AG08396 (cell line): ENCODE measurements around the gene LRRC4C.
"Not testable (repeated sequence)": the region's sequence is repeated elsewhere in the genome, so short reads cannot be mapped to it uniquely, and the experiment has no call there.

Source experiments
- DNase-seq: peaks from one replicate; pipeline ENCODE4 v3.0.0; 2012; ENCODE audit warnings: low spot score, mixed read lengths

Gene LRRC4C

DNA sequence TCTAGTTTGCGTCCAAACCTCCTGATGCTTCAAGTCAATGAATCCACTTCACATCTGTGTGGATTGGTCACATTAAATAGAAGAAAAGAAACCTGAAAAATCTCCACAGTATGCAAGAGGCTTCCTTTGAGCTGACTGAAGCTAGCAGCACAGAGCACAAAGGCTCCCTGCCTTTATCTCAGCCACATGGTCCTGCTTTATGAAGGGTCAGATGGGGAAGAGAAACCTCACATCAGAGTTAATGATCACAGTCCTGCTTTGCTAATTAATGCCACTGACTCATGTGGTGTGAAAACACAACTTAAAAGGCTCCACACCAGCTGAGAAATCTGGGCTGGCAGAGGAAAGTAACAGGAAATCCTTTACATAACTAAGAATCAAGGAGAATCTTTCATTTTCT is 1291.0 kb downstream of the LRRC4C start:
- no peak for DNase-seq

DNA sequence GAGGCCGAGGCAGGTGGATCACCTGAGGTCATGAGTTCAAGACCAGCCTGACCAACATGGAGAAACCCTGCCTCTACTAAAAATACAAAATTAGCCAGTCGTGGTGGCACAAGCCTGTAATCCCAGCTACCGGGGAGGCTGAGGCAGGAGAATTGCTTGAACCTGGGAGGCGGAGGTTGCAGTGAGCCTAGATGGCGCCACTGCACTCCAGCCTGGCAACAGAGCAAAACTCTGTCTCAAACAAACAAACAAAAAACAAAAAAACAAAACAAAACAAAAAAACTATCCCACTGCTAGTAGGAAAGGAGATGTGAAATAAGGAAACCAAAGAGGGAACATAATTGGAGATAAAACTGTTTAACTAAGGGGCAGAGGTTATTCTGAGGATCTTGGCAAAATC is 1291.6 kb downstream of the LRRC4C start:
- DNase-seq, result not testable (repeated sequence)

DNA sequence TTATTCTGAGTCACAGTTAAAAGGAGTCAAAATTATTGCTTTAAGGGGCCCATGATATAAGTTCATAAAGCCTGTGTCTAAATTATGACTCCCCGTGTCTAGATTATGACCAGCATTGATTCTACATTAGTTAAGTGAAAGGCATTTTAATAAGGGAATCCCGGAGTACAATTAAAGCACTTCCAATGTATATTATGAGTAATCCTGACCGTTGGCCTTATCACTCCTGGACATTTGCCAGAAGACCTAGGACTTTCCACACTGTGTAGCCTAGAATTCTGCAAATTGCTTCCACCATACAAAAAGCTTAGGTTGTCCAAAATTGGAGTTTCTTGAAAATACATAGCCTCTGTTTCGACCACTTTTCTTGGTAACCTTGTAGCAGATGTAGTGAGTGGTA is 1292.6 kb downstream of the LRRC4C start:
- DNase-seq, result no peak

DNA sequence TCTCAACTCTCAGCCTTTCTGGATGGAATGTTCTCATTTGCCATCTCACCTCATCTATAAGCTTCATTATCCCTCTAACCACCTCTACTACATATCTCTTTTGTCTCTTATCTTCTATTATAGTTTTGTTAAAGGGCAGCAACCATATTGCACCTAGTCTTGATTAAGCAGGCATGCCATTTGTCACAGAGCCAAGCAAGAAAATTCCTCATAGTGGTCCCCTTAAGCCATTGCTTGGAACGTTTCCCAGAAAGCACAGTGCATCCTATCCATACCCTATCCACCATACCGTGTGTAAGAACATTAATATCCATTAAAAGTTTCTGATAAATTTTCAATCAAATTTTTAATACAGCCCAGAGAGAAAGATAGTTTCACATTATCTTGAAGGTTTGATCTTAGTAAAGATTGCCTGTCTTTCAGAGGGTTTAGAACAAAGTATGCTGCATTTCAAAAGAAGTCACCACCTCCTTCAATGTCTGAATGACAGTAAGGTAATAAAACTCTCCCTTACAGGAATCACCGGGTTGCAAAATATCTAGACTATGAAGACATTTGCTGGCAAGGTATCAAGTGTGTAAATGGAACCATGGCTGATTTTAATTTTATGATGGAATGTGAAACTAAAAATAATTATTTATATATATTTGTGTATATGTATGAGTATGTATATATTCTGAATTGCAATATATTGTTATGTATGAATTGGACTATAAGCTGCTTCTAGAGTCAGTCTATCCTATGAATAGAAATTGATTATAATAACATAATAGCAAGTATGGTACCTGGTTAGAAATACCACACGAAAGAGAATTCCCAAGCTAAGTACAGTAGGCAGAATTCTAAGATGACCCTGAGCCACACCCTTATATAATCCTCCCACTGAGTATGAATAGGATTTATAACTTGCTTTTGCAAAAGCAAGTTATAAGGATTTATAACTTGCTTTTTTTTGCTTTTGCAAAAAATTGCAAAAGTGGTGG is 1296.3 kb downstream of the LRRC4C start:
- DNase-seq, result no peak

DNA sequence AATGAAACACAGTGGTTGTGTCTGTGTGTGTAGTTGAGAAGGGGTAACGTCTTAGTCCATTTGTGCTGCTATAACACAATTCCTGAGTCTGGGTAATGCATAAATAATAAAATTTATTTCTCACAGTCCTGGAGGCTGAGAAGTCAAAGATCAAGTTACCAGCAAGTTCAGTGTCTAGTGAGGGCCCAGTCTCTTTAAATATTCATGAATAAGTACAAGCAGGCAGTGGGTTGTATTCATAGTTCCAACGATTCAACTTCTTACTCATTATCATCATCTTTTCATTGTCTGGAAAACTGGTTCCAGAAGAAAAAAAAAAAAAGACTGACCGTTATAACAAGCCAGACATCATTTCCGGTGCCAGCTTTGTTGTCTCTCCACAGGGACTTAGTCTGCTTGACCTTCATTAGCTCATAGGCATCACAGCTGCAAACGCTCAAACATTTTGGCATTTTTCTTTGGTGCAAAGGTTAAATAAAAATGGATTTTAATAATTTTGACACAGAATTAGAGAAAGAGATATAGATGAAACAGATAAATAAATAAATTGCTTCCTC is 1297.5 kb downstream of the LRRC4C start:
- DNase-seq, result no peak

DNA sequence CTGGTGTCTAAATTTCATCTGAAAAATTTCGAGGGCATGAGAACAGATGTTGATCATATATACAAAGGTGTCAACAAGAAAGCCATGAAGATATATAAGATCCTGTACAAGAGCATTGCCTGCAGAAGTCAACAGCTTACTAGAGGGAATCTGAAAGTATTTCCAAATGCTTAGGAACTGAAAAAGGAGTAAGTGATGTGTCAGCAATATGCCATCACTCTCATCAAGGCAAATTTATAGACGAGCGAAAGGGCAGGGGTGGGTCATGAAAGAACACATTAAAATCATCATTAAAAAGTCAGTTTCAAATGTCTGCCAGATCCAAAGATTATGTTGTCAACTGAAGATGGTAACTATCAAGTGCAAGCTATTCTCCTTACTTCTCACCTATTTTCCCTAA is 1299.0 kb downstream of the LRRC4C start:
- no peak for DNase-seq

DNA sequence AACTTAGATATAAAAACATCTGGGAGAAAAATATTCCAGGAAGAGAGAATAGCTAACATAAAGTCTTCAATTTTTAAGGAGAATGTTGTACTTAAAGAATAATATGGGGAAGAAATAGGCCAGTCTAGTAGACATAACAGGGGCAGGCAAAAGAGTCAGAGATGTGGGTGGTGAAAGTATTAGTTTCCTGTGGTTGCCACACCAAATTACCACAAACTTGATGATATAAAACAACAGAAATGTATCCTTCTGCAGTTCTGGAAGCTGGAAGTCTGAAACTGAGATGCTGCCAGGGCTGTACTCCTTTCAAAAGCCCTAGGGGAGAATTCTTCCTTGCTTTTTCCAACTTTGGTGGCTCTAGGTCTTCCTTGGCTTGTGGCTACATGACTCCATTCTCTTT is 1309.7 kb downstream of the LRRC4C start:
- no peak for DNase-seq

DNA sequence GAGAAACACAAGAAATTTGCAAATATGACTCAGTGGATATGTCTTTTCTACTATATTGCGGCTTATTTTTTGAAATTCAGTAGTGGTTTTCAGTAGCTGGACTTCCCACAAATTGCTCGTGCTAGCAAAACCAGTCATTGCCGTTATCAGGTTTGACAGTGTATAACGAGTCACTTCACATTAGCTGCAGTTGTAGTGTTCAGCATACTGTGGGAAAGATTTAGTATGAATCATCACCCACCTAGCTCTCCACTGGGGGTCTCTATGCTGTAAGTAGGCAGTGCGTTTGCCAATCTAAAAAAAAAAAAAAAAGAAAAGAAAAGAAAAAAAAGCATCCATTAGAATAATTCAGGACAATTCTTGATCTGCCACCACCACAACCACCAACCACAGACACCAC is 1318.9 kb downstream of the LRRC4C start:
- DNase-seq, result no peak

DNA sequence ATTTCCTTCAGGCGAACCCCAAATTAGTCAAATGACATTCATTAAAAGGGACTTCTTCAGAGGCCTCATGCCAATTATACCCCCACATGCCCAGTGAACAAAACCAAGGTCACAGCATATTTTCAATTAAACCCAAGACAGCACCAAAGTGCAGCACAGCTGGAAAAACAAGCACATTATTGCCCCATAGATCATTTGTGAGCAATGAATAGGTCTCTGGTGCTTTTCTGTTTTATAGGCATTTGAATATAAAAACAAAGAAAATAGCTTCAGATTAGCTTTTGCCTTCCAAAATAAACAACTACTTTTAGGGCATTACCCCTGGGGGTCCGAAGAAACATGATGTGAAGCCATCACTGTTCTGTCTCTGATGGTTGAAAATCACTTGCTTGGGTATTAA is 1319.9 kb downstream of the LRRC4C start:
- no peak for DNase-seq

DNA sequence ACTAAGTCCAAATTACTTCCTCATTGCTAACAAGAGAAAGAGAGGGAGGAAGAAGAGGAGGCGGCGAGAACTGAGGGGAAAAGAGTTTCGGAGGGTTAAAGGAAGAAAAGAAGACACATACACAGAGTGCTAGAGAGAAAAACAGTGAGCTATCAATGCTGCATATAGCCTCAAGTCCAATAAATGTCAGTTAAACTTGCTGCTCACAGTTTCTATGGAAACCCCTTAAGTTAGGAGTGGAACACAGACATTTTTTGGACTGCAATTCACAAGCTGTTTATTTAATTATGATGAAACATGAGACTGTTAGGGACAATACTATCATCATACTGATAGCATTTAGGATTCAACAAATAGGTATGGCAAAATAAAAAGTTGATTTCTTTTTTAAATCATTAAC is 1320.4 kb downstream of the LRRC4C start:
- DNase-seq, result no peak

DNA sequence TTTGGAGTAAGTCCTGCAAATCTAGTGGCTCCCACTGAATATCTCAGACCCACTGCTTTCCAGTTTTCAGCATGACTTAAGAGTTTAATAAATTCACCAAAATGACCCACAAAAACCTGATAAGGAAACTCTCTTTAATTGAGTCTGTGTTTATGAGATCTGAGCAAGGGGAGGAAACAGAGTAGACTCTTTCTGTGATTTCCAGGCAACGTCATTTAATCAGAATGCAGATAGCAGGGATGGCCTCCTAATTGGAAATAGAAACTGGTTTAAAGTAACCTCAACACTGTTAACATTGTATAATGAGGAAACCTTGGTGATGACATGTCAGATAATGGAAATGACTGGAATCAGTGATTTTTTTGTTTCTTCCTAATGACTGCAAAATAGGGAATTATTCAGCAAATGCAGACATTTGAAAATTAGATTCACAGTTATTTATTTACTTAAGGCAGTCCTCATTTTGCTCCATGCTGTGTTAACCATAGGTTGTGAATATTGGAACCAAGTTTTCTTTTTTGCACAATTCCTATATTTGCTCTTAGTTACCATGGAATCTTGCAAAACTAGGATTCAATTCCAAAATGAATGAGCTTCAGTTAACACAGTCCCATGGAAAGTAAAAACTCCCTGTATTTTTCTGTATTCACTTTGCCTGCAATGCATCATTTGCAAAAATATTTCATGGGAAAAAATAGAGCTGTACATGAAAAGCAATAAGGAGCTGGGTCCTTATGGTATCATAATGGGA is 1324.5 kb downstream of the LRRC4C start:
- no peak for DNase-seq

DNA sequence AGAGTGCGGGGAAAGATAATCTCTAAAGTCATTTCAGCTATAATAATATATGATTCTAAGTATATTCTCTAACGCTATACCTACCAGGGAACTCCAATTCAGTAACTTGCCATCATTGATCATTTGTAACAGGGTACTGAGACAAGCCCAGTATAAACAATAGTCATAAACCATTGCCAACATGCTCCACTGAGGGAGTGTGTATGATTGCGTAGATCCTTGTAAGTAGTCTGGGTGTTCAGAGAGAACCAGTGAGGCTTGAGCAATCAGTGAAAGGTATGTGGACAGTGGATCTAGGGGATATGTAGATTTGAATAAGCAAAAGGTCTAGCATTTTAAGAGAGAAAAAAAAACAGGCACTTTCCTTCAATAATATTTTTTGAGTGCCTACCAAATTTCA is 1326.0 kb downstream of the LRRC4C start:
- DNase-seq, result no peak

DNA sequence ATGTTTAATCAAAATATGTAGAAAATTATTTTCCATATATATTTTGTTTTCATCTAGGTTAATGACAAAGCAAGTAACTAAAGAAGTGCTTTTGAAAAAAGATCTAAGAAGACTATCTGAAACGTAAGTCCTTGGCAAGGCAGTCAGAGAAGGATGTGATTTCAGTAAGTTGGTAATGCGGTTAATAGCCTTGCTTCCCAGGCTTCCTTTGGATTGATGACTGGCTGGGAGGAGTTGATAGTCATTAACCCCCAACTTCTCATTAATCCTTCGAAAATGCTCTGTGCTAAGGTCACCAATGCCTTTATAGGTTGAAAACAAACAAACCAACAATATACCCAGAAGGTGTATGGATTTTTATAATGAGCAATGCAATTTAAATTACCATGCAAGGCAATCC is 1326.5 kb downstream of the LRRC4C start:
- no peak for DNase-seq

DNA sequence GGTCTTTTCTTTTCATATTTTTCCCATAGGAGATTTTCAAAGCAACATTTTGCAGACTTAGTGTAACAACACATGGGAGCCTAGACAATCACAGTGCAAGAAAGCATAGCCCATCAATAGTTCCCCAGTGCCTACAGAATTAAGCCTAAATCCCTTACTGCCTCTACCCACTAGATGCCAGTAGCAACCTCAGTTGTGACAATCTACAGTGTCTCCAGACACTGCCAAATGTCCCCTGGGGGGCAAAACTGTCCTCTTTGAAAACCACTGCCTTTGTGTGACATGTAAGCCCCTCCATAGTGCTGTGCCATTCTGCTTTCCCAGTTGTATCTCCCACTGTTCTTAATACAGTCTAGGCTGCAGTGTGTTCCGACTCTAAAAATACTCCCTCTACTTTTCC is 1329.0 kb downstream of the LRRC4C start:
- no peak for DNase-seq

DNA sequence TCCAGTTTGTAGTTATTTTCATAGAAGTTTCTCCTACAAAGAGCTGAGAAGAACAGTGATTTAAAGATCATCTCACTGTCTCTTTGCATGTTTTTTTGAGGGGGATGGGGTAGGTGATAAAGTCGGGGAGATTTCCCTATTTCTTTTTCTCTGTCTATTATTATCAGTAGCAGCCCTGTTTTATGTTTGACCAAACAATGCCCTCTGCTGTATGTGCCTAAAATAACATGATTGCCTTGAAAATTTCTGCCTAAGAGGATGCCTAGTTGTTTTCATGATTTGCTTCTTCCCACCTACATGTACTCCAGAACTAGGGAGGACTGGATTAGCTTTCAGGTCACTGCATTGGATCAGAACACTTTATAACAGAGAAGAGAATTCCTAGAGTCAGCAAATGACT is 1330.2 kb downstream of the LRRC4C start:
- DNase-seq, result no peak

DNA sequence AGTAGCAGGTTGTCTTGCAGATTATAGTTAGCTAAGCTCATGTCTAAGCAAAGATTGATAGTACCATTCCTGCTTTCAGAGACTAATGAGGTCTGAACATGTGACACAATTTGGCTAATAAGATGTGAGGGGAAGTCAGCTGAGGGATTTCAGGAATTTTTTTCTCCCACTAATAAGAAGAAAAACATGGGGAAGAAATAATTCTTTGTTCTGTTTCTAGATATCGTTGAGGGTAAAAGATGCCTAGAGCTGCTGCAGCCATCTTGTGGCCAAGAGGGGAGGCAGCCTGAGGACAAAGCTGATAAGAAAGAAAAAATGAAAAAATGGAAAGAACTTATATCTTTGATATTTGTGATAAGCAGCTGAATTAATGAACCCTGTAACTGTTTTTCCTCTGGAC is 1334.4 kb downstream of the LRRC4C start:
- no peak for DNase-seq

DNA sequence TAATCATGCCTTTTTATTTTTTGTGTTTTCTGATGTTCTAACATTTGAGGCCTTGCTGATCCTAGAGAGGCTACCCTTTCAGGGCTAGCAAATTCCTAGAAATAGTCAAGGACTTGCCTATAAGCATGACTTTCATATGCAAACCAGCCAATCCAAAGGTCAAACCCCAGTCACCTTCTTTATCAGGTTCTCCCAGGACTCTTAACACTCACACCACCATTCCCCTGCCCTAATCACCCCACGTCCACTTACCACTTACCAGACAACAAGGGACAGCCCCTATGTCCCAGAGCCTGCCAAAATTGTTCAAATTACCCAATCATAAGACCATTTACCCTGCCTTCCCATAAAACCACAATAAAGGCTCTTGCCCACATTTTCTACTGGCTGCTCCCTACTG is 1339.8 kb downstream of the LRRC4C start:
- DNase-seq, result no peak

DNA sequence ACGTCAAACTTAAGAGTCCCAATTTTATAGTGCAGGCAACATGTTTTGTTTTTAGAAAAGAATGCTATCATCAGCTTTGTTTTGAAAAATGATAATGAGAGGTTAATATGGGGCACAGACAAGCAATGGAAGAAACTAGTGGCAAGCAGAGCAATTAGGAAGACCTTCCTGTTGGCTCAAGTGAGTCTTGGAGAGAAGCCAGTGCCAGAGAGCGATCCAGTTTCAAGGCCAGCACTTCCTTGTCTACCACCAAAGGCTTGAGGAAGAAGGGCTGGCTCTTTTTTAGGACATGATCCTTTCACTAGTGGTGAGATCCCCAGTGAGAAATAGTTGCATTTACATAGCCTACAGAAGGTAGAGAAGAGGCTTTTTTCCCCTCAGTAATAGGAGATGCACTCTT is 1340.7 kb downstream of the LRRC4C start:
- DNase-seq, result no peak

DNA sequence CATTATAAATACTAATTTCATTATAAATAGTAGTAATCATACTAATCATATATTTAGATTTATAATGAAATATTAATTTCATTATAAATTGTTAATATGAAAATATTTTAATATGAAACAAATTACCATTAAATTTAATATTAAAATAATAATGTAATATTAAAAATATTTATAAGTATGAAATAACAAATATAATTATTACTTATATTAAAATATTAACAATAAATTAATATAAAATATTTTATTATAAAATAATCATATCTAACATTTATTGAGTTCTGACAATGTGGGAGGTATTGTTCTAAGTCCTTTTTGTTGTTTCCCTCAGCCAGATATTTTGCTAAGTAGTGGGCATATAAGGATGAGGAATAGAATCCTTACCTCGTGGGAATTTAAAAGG is 1341.4 kb downstream of the LRRC4C start:
- no peak for DNase-seq

DNA sequence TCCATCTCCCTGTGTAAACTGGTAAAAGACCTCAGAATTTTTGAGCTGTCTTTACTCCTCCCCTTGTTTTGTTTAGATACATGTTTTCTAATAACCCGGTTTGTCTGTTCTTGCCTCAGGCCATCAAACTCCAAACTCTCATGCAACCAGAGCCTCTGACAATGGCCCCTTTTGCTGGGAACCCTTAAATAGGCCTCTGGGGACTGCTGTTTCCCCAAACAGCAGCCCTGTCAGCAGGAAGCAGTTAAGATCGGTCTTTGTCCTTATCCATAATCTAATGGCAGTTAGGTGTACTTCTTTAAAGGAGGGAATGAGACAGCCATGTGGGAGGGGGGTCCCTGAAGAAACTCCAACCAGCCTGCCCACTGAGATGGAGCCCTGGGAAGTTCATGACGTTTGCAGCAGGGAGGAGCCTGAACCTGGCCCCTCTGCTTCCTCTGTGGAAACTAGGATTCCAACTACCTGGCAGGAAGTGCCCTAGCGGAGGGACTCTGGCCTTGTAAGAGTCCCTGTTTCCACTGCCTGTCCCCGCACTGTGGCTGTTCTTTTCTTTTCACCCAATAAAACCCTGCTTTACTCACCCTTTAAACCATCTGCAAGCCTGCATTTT is 1354.4 kb downstream of the LRRC4C start:
- DNase-seq, result no peak

DNA sequence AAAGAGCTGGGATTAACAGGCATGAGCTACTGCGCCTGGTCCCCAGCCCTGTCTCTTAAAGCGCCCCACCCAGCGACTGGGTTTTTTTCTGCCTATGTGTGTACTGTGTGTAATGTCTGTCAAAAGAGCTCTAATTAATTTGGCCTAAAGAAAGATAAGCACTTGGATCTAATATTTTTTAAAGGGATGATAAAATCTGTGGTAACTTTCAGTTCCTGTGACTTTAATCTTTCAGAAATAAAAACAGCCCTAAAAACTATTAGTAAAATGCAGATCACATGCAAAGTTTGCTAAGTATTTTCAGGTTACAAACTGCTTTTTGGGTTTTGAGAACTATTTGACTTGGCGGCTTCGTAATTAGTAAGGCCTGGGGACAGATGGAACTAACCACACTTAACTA is 1358.7 kb downstream of the LRRC4C start:
- no peak for DNase-seq

DNA sequence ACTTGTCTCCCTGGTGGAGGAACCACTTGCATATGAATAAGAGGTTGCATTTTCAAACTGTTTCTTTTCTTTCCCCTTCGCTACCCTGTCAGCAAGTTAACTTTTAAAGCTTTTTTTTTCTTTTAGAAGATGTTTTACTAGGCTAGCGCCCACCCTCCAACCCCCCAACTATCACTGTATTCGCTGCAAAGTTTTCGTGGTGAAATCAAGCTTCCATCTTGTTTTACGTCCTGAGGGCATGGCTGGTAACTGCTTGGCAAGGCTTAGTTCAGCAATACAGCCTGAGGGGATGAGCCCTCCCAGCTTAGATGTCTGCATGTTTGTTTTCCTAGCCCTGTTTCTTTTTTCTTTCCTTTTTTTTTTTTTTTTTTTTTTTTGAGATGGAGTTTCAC is 1359.3 kb downstream of the LRRC4C start:
- no peak for DNase-seq
